Daoy (cell line): ENCODE data around the gene RUVBL2. TPM values are rescaled to one million over a fixed set of nuclear protein-coding genes. Genes with fewer than 3 reads are reported as not detected.

Source experiments
- DNase-seq: peaks from one replicate; pipeline ENCODE4 v3.0.0-alpha.2; 2015; ENCODE audit warnings: low read depth
- total RNA-seq: library from RNA; depleted of rRNA; stranded (reverse); fragments of >200 nt; shearing (Covaris generic); gene quantifications from 2 replicates; pipeline ENCODE4 v1.2.3, GENCODE V29; 2014

RUVBL2 gene
- total RNA-seq, 1 experiment from 2014 or later, result 590 TPM

GRCh38 chr19:48964205-48965039, 29.3 kb upstream of the RUVBL2 start:
- DNase-seq, result no peak

GRCh38 chr19:48965040-48965805, 28.5 kb upstream of the RUVBL2 start, which contains the start of gene FTL:
FTL (plus strand) TSS chr19:48965309; CDS start chr19:48965508, 199 bp downstream.
- DNase-seq, result peak; percentile 96

- peak; percentile 93 for DNase-seq
These were observed 27.7 kb upstream of the RUVBL2 start for GRCh38 chr19:48965806-48966540.

GRCh38 chr19:48966541-48967345, 26.9 kb upstream of the RUVBL2 start:
- DNase-seq, result no peak

DNA sequence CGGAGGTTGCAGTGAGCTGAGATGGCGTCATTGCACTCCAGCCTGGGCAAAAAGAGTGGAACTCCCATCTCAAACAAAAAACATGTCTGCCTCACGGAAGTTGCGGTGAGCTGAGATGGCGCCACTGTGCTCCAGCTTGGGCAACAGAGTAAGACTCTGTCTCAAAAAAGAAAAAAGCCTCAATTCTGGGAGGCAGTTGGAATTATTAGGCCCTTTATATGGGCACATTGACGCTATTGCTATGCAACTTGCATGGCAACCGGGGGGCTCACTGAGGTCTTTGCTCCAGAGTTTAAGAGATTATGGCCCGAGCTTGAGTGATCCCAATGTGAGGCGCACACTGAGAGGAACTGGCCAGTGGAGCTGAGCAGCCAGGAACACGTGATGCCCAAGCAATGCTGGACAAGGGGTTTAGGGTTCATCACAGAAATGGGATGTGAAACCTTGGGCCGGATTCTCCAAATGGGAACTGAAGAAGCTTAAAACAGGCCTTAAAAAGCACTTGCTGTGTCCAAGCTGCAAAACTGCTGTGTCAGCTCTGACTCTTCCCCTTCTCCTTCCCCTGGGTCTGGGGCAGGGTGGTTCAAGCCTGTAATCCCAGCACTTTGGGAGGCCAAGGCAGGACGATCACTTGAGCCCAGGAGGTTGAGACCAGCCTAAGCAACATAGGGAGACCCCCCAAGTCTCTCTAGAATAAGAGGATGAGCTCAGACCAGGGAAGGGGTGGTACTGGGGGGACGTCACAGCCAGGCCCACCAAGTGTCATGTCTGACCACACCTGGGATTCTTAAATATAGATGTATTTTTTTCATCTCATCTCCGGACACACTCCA, 26.1 kb upstream of the RUVBL2 start:
- no peak for DNase-seq

GRCh38 chr19:48968179-48968661, 25.5 kb upstream of the RUVBL2 start:
- DNase-seq, result no peak

DNA sequence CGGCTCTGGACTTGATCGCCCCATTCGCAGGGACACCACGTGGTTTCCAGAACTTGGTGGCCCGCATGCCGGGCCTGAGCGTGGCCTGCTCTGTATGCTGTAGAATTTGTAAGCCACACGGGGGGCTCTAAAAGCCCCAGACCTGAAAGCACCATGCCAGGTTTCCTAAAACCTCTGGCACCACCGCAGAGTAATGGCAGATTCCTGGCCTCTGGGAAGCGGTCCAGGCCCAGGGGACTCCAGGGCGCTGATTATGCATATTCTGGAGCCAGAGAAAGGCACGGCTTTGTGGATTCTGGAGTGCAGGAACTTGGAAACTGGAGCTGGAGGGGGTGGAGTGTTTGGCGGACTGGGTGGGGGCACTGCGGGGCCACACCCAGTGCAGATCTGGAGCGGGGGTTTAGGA, 24.9 kb upstream of the RUVBL2 start:
- no peak for DNase-seq

DNA sequence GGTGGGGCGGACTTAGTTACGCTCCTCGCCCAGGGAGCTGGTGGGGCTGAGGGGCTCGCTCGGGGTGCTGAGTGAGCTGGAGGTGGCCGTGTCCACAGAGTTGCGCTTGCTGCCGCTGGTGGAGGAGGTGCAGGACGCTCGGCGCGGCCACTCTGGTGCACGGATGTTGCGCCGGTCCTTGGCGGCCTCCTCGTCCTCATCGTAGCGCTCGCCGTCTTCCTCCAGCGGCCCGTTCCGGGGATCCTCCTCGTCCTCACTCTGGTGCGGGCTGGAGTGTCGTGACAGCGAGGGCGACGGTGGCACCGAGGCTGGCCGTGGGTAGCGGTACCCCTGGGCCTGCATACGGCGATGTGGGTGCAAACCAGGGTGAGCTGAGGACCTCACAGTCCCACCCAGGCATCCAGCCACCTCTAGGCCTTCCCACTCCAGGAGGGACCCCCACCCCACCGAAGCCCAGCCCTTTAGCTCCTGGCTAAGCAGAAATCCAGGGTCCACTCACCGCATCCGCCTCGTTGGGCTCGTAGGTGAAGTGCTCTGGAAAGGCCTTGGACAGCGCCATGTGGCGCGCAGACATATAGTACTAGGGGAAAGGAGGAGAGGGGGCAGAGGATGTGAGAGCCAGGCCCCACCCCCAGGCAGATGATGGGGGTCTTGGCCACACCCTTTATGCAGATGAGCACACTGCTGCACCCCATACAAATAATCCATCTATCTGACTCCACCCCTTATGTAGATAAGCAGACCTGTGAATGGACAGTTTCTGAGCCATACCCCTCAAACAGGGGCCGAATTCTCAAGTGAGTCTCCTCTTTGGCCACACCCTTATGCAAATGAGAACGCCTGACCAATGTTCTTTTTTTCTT, 24.2 kb upstream of the RUVBL2 start:
- peak; percentile 37 for DNase-seq

DNA sequence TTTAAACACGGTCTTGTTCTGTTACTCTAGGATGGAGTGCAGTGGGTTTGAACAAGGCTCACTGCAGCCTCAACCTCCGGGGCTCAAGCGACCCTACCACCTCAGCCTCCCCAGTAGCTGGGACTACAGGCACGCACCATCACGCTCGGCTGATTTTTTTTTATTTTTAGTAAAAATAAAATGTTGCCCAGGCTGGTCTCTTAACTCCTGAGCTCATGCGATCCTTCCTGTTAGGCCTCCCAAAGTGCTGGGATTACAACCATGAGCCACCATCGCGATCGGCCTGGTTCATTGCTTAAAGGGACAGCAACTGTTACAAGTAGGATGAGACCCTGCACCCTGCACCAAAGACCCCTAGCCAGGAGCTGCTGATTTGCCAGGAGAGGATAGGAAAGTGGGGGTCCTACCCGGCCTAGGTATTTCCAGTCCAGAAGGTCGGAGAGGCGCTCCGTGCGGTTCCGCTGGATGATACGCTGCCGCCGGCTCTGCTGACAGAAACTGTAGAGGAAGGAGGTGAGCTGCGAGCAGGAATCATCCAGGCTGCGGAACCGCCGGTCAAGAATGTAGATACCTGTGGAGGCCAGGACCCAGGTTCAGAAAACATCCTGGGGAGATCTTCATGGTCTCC, 23.4 kb upstream of the RUVBL2 start:
- DNase-seq, result no peak

- DNase-seq, result peak; percentile 81
These were observed 22.7 kb upstream of the RUVBL2 start for GRCh38 chr19:48970923-48971395.

DNA sequence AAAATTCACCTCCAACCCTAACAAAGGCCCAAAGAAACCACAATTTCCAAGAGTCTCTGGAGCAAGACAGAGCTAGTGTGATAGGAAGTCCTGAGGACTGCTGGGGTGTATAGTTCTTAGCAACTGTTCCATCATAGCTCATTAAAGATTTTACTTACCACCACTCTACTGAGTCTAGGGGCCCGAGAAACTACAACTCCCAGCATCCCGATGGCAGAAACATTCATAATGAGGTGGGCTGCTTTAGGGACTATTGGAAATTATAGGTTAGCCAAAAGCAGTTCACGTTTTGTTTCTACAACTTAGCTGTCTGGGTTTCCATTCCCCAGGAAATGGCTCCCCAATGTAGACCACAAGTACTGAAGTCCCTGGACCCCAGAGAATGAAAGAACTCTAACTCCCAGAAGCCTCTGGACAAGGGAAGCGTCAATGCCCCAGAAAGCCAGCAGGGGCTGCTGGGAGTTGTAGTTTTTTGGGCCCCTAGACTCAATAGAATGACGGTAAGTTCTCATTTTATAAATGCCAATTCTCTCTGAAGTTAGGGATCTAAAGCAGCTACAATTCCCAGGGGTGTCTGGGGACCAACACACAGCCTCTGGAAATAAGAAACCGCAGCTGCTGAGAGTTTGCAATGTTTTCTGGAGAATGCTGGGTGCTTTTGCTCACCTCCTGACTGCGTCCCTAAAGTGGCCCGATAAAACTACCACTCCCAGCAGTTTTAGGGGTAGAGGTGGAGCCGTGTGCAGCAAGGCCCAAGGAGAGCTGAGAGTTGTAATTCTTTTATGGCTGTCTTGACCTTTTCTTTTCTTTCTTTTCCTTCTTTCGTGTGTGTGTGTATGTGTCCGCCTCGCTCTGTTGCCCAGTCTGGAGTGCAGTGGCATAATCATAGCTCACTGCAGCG, 17.5 kb upstream of the RUVBL2 start:
- DNase-seq, result no peak

DNA sequence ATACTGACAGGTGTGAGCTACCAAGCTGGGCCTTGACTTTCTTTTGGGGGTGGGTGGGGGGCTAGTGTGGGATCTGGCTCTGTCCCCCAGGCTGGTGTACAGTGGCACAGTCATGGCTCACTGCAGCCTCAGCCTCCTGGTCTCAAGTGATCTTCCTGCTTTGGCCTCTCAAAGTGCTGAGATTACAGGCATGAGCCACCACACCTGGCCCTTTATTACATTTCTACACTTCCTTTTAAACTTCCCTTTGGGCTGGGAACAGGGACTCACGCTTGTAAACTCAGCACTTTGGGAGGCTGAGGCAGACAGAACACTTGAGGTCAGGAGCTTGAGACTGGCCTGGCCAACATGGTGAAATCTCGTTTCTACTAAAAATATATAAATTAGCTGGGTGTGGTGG, 16.6 kb upstream of the RUVBL2 start:
- no peak for DNase-seq

- no peak for DNase-seq
These were observed 11.4 kb upstream of the RUVBL2 start for GRCh38 chr19:48982280-48982679.

DNA sequence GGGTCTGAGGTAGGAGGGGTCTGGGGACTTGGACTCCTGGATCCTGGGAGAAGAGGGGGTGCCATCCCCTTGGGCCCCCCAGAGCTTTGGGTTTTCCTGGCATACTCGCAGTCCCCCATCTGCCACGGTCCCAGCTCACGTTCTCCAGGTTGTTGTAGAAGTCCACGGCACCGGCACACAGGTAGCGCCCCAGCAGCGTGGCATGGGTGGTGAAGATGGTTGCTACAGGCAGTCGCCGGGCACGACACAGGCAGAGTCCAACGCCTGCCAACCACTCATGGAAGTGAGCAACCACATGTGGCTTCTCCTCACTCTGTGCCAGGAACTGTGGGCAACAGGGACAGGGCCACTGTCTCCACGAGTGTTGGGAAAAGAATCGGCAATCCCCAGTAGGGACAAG, 8.0 kb upstream of the RUVBL2 start:
- DNase-seq, result no peak

- no peak for DNase-seq
These were observed 7.5 kb upstream of the RUVBL2 start for GRCh38 chr19:48986211-48986610.

- no peak for DNase-seq
These were observed 6.4 kb upstream of the RUVBL2 start for GRCh38 chr19:48987323-48987722.

DNA sequence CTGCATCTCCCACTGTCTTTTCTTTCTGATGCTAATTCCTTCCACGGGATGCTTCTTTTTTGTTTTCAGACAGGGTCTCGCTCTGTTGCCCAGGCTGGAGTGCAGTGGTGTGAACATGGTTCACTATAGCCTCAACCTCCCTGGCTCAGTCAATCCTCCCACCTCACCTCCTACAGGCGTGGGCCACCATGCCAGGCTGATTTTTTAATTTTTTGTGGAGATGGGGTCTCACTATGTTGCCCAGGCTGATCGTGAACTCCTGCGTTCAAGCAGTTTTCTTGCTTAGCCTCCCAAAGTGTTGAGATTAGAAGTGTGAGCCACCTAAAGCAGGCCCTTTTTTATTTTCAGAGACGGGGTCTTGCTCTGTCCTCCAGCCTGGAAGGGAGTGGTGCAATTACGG, 5.4 kb upstream of the RUVBL2 start:
- no peak for DNase-seq

GRCh38 chr19:48988860-48989259, 4.8 kb upstream of the RUVBL2 start:
- no peak for DNase-seq
